NT2/D1 (cell line): Measurements from ENCODE around the gene HIPK2.

Experiments used
- YY1 ChIP-seq: IDR thresholded peaks from 2 replicates; pipeline ENCODE4 v1.6.1; 2011; ENCODE audit not compliant: insufficient read length, insufficient read depth
- ZNF274 ChIP-seq: IDR thresholded peaks from 2 replicates; pipeline ENCODE4 v1.6.1; 2011; ENCODE audit warnings: mild to moderate bottlenecking, low read depth, low read length

DNA sequence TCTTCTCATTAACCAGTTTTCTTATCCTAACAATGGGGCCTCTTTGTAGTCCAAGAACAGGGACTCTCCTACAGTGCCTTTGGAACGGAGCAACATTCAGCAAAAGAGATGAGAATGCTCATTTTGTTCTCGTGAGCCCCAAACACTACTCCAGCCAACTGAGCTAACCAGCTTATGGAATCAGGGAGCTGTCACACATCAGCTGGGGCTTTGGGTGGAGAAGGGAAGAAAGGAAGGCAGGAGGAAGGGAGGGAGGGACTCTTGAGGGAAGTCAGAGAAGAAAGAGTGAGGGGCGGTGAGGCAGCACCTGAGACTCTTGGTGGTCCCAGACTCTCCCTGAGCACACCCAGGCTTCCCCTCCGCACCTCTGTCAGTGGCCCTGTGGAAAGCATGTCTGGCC lies 131.2 kb downstream of the HIPK2 start:
- TF ChIP-seq ZNF274 (no peak), YY1 (no peak)
